Activated naive CD8-positive, alpha-beta T cell treated with anti-CD3 and anti-CD28 coated beads for 36 hours (primary cell): ENCODE results near the gene SLC6A3. TPM values are rescaled to one million over a fixed set of nuclear protein-coding genes. Genes with fewer than 3 reads are reported as not detected.

ENCODE experiments used
- DNase-seq: peaks from one replicate; pipeline ENCODE4 v3.0.0; 2021
- H3K27ac Mint-ChIP-seq: one replicate; pipeline ENCODE4 v1.8.0; 2022; ENCODE audit warnings: mild to moderate bottlenecking, moderate library complexity, mixed read lengths
- H3K27me3 Mint-ChIP-seq: one replicate; pipeline ENCODE4 v1.8.0; 2022; ENCODE audit warnings: mild to moderate bottlenecking, mixed read lengths
- H3K36me3 Mint-ChIP-seq: one replicate; pipeline ENCODE4 v1.8.0; 2021; ENCODE audit warnings: mild to moderate bottlenecking, mixed read lengths
- H3K4me1 Mint-ChIP-seq: one replicate; pipeline ENCODE4 v1.8.0; 2021; ENCODE audit warnings: mixed read lengths
- H3K4me3 Mint-ChIP-seq: one replicate; pipeline ENCODE4 v1.8.0; 2022; ENCODE audit warnings: mild to moderate bottlenecking, moderate library complexity, mixed read lengths
- H3K9me3 Mint-ChIP-seq: one replicate; pipeline ENCODE4 v1.8.0; 2022; ENCODE audit warnings: mixed read lengths
- total RNA-seq, 2 experiments: library from RNA; stranded (reverse); gene quantifications; one replicate each; pipeline ENCODE4 v1.2.3, GENCODE V29; 2021

SLC6A3 gene
- total RNA-seq, 2 experiments from 2014 or later, result not detected

GRCh38 chr5:1405539-1406530 lies 39.4 kb downstream of the SLC6A3 start:
- Mint-ChIP-seq H3K36me3 (no peaks in the 10 kb centered on the region), H3K27ac (no peak overlapping the region), H3K4me3 (no peak overlapping the region), H3K9me3 (no peaks in the 10 kb centered on the region), H3K27me3 (peaks cover 13% of the 10 kb centered on the region), H3K4me1 (no peaks in the 10 kb centered on the region)
- DNase-seq, result no peak

DNA sequence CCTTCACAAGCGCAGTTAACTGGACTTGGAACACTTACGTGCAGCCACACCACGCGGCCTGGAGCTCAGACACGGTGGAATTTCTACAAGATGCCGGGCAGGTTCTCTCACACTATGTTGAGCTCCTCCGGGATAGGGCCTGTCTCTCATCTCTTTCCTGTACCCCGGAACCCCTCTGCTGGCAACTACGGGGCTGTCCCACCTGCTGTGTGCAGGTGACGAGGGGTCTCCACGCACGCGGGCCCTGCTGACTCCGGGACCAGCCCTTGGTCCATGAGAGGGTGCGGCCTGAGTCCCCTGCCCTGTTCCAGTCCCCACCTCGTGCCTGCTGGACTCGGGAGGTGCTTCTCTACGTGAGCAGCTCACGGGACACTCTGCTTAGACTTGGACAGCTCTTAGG lies 40.1 kb downstream of the SLC6A3 start:
- Mint-ChIP-seq H3K27ac (no peak overlapping the region), H3K4me3 (no peak overlapping the region), H3K36me3 (no peaks in the 10 kb centered on the region), H3K4me1 (no peaks in the 10 kb centered on the region), H3K27me3 (peaks cover 13% of the 10 kb centered on the region), H3K9me3 (no peaks in the 10 kb centered on the region)
- no peak for DNase-seq

DNA sequence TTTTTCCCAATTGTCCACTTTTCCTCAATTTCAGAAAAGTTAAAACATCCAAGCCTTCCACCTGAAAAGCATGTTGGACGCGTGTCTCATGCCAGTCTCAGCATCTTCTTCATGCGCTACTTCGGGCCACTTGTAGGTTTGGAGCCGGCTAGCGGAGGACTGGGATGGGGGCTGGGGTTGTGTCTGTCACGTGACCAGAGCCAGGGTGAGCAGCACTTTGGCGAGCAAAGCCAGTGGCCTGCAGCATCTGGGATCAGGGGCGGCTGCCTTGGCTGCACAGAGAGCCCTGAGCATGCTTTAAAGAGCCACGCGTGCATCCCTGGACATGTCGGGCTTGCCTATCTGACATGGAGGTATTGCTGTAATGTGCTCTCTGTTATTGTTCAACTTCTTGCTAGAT lies 41.2 kb downstream of the SLC6A3 start:
- H3K27ac Mint-ChIP-seq, result no peak overlapping the region
- no peak overlapping the region for H3K4me3 Mint-ChIP-seq
- no peaks in the 10 kb centered on the region for H3K36me3 Mint-ChIP-seq
- peaks cover 4% of the 10 kb centered on the region for H3K27me3 Mint-ChIP-seq
- no peaks in the 10 kb centered on the region for H3K4me1 Mint-ChIP-seq
- DNase-seq, result no peak
- no peaks in the 10 kb centered on the region for H3K9me3 Mint-ChIP-seq

- no peaks in the 10 kb centered on the region for H3K9me3 Mint-ChIP-seq
- H3K4me3 Mint-ChIP-seq, result no peak overlapping the region
- H3K36me3 Mint-ChIP-seq, result no peaks in the 10 kb centered on the region
- H3K4me1 Mint-ChIP-seq, result no peaks in the 10 kb centered on the region
- H3K27me3 Mint-ChIP-seq, result peaks cover 3% of the 10 kb centered on the region
- H3K27ac Mint-ChIP-seq, result no peak overlapping the region
- no peak for DNase-seq
Measured at GRCh38 chr5:1402611-1403255, 42.5 kb downstream of the SLC6A3 start.

- no peaks in the 10 kb centered on the region for H3K4me1 Mint-ChIP-seq
- no peak overlapping the region for H3K27ac Mint-ChIP-seq
- peaks cover 3% of the 10 kb centered on the region for H3K27me3 Mint-ChIP-seq
- no peak for DNase-seq
- no peaks in the 10 kb centered on the region for H3K36me3 Mint-ChIP-seq
- no peak overlapping the region for H3K4me3 Mint-ChIP-seq
- H3K9me3 Mint-ChIP-seq, result no peaks in the 10 kb centered on the region
Measured at GRCh38 chr5:1401536-1402138, 43.6 kb downstream of the SLC6A3 start.

- H3K4me3 Mint-ChIP-seq, result no peak overlapping the region
- H3K36me3 Mint-ChIP-seq, result no peaks in the 10 kb centered on the region
- no peaks in the 10 kb centered on the region for H3K4me1 Mint-ChIP-seq
- no peak for DNase-seq
- H3K9me3 Mint-ChIP-seq, result no peaks in the 10 kb centered on the region
- H3K27ac Mint-ChIP-seq, result no peak overlapping the region
- peaks cover 3% of the 10 kb centered on the region for H3K27me3 Mint-ChIP-seq
Measured at GRCh38 chr5:1400936-1401335, 44.3 kb downstream of the SLC6A3 start.

DNA sequence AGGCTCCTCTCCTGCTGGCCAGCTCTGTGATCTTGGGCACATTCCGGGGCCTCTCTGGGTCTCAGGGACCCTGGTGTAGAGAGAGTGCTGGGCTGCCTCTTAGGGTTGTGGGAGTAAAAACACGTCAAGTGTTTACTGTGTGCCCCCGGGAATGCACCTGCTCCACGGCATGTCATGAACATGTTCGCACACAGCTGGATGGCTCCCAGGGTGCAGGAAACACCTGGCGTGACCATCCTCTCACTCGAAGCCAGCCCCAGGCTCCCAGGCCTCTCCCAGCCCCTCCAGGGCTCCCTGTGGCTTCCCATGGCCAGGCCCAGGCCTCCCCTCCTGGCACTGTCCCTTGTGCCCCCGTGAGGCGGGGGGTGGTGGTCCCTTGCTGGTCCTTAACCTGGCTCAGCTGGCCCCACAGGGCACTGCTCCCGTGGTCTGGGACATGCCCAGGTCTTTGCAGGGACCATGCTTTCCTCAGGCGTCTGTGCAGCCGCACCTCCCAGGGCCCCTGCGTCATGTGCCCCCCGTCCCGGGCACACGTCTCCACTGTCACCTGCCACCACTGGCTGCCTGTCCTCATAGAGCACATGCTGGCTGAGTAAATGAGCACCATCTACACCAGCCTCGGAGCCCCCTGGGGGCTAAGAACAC lies 44.9 kb downstream of the SLC6A3 start:
- Mint-ChIP-seq H3K36me3 (no peaks in the 10 kb centered on the region), H3K4me3 (no peak overlapping the region), H3K9me3 (no peaks in the 10 kb centered on the region), H3K27ac (no peak overlapping the region), H3K4me1 (no peaks in the 10 kb centered on the region), H3K27me3 (peaks cover 8% of the 10 kb centered on the region)
- DNase-seq, result no peak

GRCh38 chr5:1399737-1400136 lies 45.5 kb downstream of the SLC6A3 start:
- DNase-seq, result no peak
- Mint-ChIP-seq H3K9me3 (no peaks in the 10 kb centered on the region), H3K36me3 (no peaks in the 10 kb centered on the region), H3K27ac (no peak overlapping the region), H3K4me1 (no peaks in the 10 kb centered on the region), H3K27me3 (peaks cover 8% of the 10 kb centered on the region), H3K4me3 (no peak overlapping the region)

DNA sequence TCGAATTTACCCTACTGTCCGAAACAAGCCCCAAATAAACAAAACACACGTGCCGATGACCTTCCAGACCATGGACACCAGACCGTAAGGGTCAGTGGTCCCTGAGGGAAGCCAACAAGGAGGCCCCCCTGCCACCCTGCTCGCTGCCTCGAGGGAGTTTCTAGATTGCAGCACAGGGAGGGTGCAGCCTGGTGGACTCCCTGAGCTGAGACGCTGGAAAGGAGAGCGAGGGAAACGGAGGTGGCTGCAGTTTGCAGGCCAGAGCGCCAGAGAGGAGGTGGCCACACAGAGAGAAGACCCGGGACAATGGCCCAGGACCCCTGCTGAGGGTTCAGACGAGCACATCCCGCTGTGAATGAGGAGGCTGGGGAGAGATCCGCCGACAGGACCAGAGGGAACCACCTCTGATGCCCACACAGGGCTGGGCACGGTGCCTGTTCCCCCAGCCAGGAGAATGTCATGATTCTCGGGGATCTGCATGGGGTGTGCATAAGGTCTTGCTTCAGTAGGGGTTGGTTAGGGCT lies 48.9 kb downstream of the SLC6A3 start:
- Mint-ChIP-seq H3K4me3 (no peak overlapping the region), H3K27me3 (peaks cover 19% of the 10 kb centered on the region), H3K36me3 (no peaks in the 10 kb centered on the region), H3K9me3 (no peaks in the 10 kb centered on the region), H3K27ac (no peak overlapping the region), H3K4me1 (no peaks in the 10 kb centered on the region)
- DNase-seq, result no peak

DNA sequence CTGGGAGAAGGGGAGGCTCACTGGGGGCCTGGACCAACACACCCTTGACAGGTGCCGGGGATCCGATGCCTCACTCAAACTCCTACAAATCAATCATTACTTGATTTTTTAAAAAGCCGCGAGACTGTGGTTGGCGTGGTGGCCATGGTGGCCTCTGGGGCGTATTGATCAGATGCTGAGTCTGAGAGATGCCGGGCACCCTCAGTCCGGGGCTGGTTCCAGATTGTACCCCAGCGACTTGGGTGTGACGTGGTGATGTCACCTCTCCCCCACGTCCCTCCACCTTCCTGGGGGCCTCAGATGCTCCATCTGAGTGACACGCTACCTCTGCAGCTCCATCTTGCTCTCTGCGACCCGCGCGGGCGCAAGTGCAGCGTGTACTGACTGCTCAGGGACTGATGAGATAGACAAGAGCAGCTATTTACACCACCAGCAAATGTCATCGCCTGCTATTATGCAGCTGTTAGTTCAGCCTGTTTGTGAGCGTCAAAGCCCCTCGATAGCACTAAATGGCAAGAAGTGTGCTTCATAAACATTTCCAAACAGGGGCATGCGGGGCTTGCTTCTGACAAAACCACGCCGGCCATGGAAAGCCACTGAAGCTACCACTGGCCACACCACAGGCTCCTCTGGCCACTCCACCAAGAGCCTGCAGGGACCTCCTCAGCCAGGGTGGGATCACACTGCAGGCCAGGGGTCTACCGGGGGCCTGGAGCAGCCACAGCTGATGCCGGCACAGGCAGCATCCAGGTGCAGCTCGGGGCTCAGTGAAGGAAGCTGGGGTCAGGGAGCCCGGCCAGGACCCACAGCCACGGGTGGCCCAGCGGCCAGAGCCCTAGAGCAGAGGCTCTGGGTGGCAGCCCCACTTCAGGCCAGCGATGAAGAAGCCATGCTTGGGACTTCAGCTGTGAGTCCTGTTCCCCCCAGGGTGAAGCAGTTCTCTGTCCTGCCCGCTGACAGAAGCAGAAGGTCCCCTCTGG lies 50.1 kb downstream of the SLC6A3 start:
- no peak for DNase-seq
- Mint-ChIP-seq H3K4me3 (no peak overlapping the region), H3K27me3 (peaks cover 19% of the 10 kb centered on the region)

DNA sequence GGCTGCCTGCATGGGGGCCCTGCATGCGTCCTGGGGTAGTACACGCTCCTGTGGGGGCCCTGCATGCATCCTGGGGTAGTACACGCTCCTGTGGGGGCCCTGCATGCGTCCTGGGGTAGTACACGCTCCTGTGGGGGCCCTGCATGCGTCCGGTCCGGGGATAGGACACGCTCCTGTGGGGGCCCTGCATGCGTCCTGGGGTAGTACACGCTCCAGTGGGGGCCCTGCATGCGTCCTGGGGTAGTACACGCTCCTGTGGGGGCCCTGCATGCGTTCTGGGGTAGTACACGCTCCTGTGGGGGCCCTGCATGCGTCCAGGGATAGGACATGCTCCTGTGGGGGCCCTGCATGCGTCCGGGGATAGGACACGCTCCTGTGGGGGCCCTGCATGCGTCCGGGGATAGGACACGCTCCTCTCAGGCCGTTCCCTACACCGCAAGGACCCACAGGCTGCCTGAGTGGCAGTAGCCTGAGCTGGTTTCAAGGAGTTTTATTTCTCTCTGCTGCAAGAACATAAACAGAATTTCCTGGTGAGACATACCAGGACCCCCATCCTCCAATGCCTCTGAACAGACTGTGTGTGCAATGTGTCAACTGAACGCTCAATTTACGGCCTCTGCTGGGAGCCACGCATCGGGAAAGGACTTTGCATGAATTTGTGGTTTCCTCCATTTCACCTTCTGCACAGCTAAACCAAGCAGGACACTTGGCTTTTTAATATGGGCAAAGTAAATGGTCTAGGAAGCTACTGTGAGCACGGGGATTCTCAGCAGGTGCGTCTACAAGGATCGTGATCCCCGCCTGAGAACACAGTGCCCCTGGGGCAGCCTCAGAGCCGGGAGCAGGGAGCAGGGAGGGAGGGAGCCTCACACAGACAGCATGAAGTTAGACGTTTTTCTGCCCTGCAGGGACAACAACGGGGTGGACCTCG lies 51.4 kb downstream of the SLC6A3 start:
- Mint-ChIP-seq H3K27ac (no peak overlapping the region), H3K9me3 (no peaks in the 10 kb centered on the region), H3K4me1 (no peaks in the 10 kb centered on the region), H3K27me3 (peaks cover 19% of the 10 kb centered on the region), H3K36me3 (no peaks in the 10 kb centered on the region), H3K4me3 (no peak overlapping the region)
- no peak for DNase-seq

More for the DNA sequence above, 50.1 kb downstream of the SLC6A3 start:
- Mint-ChIP-seq H3K9me3 (no peaks in the 10 kb centered on the region), H3K36me3 (no peaks in the 10 kb centered on the region), H3K27ac (no peak overlapping the region), H3K4me1 (no peaks in the 10 kb centered on the region)

DNA sequence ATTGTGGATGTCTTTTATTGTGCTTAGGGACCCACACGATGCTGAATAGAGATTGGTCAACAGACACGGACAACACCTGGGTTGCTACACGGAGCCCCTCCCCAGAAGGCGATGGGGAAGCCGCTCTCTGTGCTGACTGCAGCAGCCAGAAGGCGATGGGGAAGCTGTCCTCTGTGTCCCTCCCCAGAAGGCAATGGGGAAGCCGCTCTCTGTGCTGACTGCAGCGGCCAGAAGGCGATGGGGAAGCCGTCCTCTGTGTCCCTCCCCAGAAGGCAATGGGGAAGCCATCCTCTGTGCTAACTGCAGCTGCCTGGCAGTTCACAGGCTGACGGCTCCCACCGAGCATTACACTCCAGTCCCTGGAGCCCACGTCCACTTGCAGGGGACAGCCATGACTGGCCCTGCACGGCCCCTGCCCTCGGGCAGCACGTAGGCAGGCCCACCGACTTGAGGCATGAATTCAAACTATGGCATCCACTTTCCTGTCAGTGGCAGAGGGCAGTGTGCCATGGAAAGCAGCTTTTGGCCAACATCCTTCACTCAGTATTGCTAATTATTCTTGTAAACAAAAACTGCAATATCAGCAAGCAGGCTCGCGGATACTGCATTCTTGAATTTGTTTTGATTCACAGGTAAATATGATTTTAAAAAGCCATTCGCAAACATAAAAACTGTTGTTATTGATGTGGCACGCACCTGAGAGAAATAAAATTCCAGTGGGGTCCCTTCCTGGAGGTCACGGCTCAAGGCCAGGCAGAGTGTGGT lies 52.3 kb downstream of the SLC6A3 start:
- H3K4me3 Mint-ChIP-seq, result no peak overlapping the region
- DNase-seq, result no peak
- peaks cover 16% of the 10 kb centered on the region for H3K27me3 Mint-ChIP-seq
- no peaks in the 10 kb centered on the region for H3K36me3 Mint-ChIP-seq
- H3K27ac Mint-ChIP-seq, result no peak overlapping the region
- H3K9me3 Mint-ChIP-seq, result no peaks in the 10 kb centered on the region
- no peaks in the 10 kb centered on the region for H3K4me1 Mint-ChIP-seq
